Activated T-cell treated with anti-CD3 and anti-CD28 coated beads, Interleukin-2, amount 50 U/mL, for 72 hours (primary cell): ENCODE data around the gene ALKBH2. TPM values are rescaled to one million over a fixed set of nuclear protein-coding genes. Genes with fewer than 3 reads are reported as not detected.
A peak's percentile ranks its signal among the peaks of the same experiment; 100 is the strongest.
"Not testable (repeated sequence)": the region's sequence is repeated elsewhere in the genome, so short reads cannot be mapped to it uniquely, and the experiment has no call there.

Experiments used
- ATAC-seq, 2 donors: fragments of 150-1000 bp; cut with Tn5 transposase; replicated peaks in 1 of 2; 2 replicates each; pipeline ENCODE4 v1.10.0; 2021; ENCODE audit warnings: moderate library complexity in 2 of 2, mild to moderate bottlenecking in 1 of 2
- DNase-seq, 2 donors: peaks; one replicate each; pipeline ENCODE4 v3.0.0; 2021 to 2022; ENCODE audit warnings: mixed read lengths in 1 of 2
- H3K27ac Mint-ChIP-seq: one replicate; pipeline ENCODE4 v1.8.0; 2022; ENCODE audit warnings: mild to moderate bottlenecking, moderate library complexity, mixed read lengths
- H3K27me3 Mint-ChIP-seq: one replicate; pipeline ENCODE4 v1.8.0; 2022; ENCODE audit warnings: low read depth, mixed read lengths
- H3K36me3 Mint-ChIP-seq, 2 donors: one replicate each; pipeline ENCODE4 v1.8.0; 2022; ENCODE audit warnings: mixed read lengths in 2 of 2, mild to moderate bottlenecking in 1 of 2; ENCODE audit not compliant: insufficient read depth in 2 of 2
- H3K4me1 Mint-ChIP-seq: one replicate; pipeline ENCODE4 v1.8.0; 2022; ENCODE audit warnings: low read depth, mixed read lengths
- H3K4me3 Mint-ChIP-seq, 2 donors: one replicate each; pipeline ENCODE4 v1.8.0; 2022; ENCODE audit warnings: mild to moderate bottlenecking in 2 of 2, mixed read lengths in 2 of 2, moderate library complexity in 2 of 2
- H3K9me3 Mint-ChIP-seq, 2 donors: one replicate each; pipeline ENCODE4 v1.8.0; 2022; ENCODE audit warnings: mixed read lengths in 2 of 2
- total RNA-seq, 2 donors: library from RNA; stranded (reverse); gene quantifications; one replicate each; pipeline ENCODE4 v1.2.3, GENCODE V29; 2022

ALKBH2 gene
- total RNA-seq, 2 donors from 2014 or later: 29.5 to 34.6 TPM

DNA sequence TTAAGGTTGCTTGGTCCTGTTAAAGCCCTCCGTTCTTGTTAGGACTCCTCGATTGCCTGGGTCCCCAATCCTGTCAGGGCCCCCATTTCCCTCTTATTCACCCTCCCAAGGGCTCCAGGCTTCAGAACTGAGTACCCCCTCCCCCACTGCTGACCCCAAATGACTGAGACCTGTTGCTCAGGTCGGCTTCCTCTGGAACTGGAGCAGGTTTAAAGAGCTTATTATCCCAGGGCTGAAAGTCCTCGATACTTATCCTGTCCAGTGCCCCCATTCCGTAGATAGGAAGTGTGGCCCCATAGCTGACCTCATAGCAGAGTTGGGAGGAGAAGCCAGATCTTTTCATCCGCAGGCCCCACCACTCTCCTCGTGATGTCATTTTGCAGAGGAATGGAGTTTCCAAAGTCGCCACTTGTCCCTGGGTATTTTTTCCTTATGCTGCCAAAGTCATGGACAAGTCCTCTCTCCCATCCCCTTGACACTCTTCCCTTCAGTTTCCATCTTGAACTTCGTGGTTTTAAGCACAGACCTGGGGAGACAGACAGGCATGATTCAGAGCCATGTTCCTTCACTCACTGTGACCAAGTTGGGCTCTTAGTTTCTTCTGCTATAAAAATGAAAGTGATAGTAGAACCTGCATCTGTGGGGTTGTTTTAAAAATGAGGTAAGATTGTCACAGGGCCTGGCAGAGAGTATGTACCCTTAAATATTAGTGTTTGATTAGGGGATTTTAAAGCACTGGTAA is 39.7 kb downstream of the ALKBH2 start:
- H3K27ac Mint-ChIP-seq: peak overlapping the region; percentile 93
- H3K9me3 Mint-ChIP-seq: no peaks in the 10 kb centered on the region
- ATAC-seq (peak; percentile 54 to 84), DNase-seq (peak; percentile 15 to 44)
- no peaks in the 10 kb centered on the region for H3K27me3 Mint-ChIP-seq
- H3K4me3 Mint-ChIP-seq: peak overlapping the region; percentile 90 to 91
- peaks cover 0 to 4% of the 10 kb centered on the region in 2 donors for H3K36me3 Mint-ChIP-seq
- peaks cover 18% of the 10 kb centered on the region for H3K4me1 Mint-ChIP-seq

DNA sequence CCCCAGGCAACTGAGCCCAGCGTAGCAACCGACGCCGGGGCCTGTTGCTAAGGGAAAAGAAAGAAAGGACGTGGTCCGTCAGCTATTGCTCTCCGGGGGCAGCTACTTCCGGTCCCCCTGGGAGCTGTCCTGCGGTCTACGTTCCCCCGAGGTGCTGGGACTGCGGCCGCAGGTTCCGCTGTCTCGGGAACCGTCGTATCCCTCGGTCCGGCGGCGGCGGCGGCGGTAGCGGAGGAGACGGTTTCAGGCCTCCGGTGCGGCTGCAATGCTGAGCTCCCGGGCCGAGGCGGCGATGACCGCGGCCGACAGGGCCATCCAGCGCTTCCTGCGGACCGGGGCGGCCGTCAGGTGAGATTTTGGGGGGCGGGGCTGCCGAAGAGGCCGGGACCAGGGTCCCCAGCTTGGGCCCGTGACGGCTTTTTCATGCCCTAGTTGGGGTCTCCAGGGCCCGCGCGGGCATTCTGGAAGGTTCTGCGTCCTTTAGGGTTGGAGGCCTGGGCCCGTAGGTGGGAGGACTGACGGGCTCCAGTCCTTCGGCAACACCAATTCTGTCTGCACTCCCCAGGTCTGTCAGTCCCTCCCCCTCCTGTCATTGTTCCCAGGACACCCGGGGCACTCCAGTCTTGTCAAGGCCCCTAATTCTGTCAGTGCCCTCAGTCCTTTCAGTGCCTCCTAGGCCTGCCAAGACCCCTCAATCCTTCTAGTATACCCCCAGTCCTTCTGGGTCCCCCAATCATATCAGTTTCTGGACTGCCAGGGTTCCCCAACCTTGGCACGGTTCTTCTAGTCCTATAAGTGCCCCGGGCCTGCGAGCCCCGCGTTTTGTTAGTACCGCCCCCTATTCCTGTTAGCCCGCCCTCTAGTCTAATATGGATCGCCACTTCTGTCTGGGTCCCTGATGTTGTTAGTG is 40.6 kb downstream of the ALKBH2 start, which contains the start of gene USP30:
USP30 (plus strand) TSS at position 163 of the 910 bp plus-strand sequence; CDS start at position 266, 103 bp downstream.
- Mint-ChIP-seq H3K27ac (peak within 1 kb of the TSS; percentile 93), H3K9me3 (no peaks in the 10 kb centered on the region), H3K4me1 (peaks cover 18% of the 10 kb centered on the region), H3K4me3 (peak within 1 kb of the TSS; percentile 90 to 91), H3K36me3 (peaks cover 0 to 4% of the 10 kb centered on the region in 2 donors), H3K27me3 (no peaks in the 10 kb centered on the region)
- DNase-seq (peak; percentile 84 to 89), ATAC-seq (peak; percentile 85 to 95)

DNA sequence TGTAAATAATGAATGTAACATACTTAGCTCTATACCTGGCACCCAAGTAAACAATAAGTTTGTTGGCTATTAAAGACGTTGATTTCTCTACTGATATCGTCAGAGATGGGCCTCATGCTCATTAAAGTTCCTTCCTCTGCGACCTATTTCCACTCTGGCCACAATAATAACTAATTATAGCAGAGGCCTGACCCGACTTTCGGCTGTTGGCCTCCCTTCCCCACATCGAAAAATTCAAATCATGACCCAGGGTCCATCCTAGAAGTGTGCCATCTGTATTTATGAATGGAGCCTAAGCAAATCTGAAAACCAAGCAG is 41.2 kb downstream of the ALKBH2 start:
- Mint-ChIP-seq H3K4me3 (peak overlapping the region; percentile 90 to 91), H3K36me3 (peaks cover 0 to 4% of the 10 kb centered on the region in 2 donors), H3K4me1 (peaks cover 18% of the 10 kb centered on the region)

DNA sequence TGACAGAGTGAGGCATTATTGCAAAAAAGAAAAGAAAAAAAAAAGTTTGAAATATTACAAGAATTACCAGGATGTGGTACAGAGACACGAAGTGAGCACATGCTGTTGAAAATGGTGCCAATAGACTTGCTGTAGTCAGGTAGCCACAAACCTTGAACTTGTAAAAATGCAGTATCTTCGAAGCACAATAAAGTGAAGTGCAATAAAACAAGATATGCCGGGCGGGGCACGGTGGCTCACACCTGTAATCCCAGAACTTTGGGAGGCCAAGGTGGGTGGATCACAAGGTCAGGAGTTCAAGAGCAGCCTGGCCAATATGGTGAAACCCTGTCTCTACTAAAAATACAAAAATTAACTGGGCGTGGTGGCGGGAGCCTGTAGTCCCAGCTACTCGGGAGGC is 43.5 kb downstream of the ALKBH2 start:
- DNase-seq, H3K9me3 Mint-ChIP-seq, ATAC-seq, H3K27ac Mint-ChIP-seq, H3K36me3 Mint-ChIP-seq, H3K4me3 Mint-ChIP-seq, H3K27me3 Mint-ChIP-seq: not testable (repeated sequence)
- peaks cover 18% of the 10 kb centered on the region for H3K4me1 Mint-ChIP-seq

More for the DNA sequence above, 41.2 kb downstream of the ALKBH2 start:
- Mint-ChIP-seq H3K9me3 (no peaks in the 10 kb centered on the region), H3K27me3 (no peaks in the 10 kb centered on the region), H3K27ac (peak overlapping the region; percentile 93)
- no peak for ATAC-seq
- DNase-seq: no peak

DNA sequence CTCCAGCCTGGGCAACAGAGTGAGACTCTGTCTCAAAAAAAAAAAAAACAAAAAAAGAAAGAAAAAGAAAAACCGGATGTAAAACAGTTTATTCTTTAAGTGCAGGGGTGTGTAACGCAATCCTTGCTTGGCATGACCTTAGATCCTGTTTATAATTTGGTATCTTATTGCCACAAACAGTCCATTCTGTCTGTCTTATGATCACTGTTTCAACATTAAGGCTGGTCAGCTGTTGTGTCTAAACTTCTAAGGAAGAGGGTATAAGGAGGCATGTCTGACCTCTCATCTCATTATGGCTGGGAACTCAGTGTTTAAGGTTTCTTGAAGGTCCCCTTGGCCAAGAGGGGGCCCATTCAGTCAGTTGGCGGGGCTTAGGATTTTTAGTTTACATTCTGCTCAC is 44.6 kb downstream of the ALKBH2 start:
- H3K4me1 Mint-ChIP-seq: peaks cover 14% of the 10 kb centered on the region
- not testable (repeated sequence) for H3K9me3 Mint-ChIP-seq, DNase-seq, ATAC-seq, H3K27me3 Mint-ChIP-seq, H3K36me3 Mint-ChIP-seq, H3K27ac Mint-ChIP-seq, H3K4me3 Mint-ChIP-seq

DNA sequence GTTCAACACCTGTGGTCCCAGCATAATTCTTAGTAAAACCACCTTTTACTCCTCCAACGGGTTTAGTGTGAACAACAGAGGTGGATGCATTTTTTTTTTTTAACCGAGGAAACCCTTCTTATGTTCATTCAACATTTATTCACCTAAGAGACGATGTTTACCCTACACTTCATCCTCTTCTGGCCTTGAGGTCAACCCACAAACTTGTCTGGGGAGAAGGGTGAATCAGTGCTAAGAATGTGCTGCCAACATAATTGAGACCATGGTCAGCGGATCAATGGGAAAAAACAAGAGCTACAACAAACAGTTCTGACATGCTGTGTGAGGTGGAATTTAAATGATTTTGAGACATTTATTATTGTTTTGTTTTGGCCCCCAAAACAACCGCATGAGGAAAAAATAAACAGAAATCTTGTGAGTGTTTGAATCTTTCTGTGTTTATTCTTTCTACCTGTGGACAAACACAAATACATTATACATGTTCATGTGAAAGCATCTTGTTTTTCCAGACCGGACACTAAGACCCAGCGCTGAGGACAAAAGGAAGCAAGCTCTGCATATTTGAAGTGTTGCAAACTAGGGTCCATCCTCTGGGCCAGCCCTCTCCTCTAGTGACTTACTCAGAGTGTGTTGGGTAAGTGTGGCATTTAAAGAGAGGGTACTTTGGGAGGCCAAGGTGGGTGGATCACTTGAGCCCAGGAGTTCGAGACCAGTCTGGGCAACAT is 46.0 kb downstream of the ALKBH2 start:
- Mint-ChIP-seq H3K4me1 (peaks cover 6% of the 10 kb centered on the region), H3K36me3 (no peaks in the 10 kb centered on the region), H3K27me3 (peaks cover 19% of the 10 kb centered on the region), H3K27ac (no peak overlapping the region), H3K4me3 (no peak overlapping the region), H3K9me3 (no peaks in the 10 kb centered on the region)
- ATAC-seq (no peak), DNase-seq (no peak)

DNA sequence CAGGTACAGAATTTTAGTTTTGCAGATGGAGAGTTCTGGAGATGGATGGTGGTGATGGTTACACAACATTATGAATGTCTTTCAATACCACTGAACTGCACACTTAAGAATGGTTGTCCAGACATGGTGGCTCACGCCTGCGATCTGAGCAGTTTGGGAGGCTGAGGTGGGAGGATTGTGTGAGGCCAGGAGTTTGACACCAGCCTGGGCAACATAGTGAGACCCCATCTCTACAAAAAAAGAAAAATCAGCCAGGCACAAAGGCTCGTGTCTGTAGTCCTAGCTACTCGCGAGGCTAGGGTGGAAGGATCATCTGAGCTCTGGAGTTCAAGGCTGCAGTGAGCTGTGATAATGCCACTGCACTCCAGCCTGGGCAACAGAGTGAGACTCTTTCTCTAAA is 49.0 kb downstream of the ALKBH2 start:
- H3K27me3 Mint-ChIP-seq: peaks cover 19% of the 10 kb centered on the region
- H3K4me1 Mint-ChIP-seq: no peaks in the 10 kb centered on the region
- H3K9me3 Mint-ChIP-seq: no peaks in the 10 kb centered on the region
- no peak overlapping the region for H3K27ac Mint-ChIP-seq
- H3K36me3 Mint-ChIP-seq: no peaks in the 10 kb centered on the region
- DNase-seq: no peak
- no peak overlapping the region for H3K4me3 Mint-ChIP-seq
- ATAC-seq: no peak

Other genes with a start within 250 kb of the ALKBH2 start
- 10 to 100 TPM; 33.8 to 48.8 TPM for gene SSH1, start 235.9 kb downstream of the ALKBH2 start, total RNA-seq
- gene DAO, start 213.4 kb downstream of the ALKBH2 start, total RNA-seq: not detected
- not detected for gene SVOP, start 72.4 kb downstream of the ALKBH2 start, total RNA-seq
- gene USP30, start 40.9 kb downstream of the ALKBH2 start, total RNA-seq: 10 to 100 TPM; 15.9 to 21.6 TPM
- 10 to 100 TPM; 52.0 to 58.1 TPM for gene UNG, start 4.1 kb upstream of the ALKBH2 start, total RNA-seq
- gene ACACB, start 23.1 kb upstream of the ALKBH2 start, total RNA-seq: 10 to 100 TPM; 10.2 to 12.2 TPM
- gene FOXN4, start 215.8 kb upstream of the ALKBH2 start, total RNA-seq: not detected